SK-N-SH treated with all-trans-retinoic acid at 6 μM for 48 hours (cell line): Measurements from ENCODE around the gene CPAMD8.

ENCODE experiments used
- ATAC-seq: fragments of 200-7000 bp; cut with Tn5 transposase; 3 replicates; pipeline ENCODE4 v1.9.1; 2020; ENCODE audit warnings: mild to moderate bottlenecking, moderate library complexity
- ARNTL ChIP-seq: fragments of 450-650 bp; formaldehyde crosslinking; IDR thresholded peaks from 2 replicates; pipeline ENCODE4 v1.5.0; 2020; ENCODE audit warnings: low read depth, mild to moderate bottlenecking, moderate library complexity, borderline replicate concordance
- CREB5 ChIP-seq: fragments of 250-450 bp; sonication (Bioruptor Pico); IDR thresholded peaks from 2 replicates; pipeline ENCODE4 v1.5.1; 2020; ENCODE audit warnings: low read depth, mild to moderate bottlenecking, moderate library complexity
- CSDC2 ChIP-seq: fragments of 250-450 bp; sonication (Bioruptor Pico); IDR thresholded peaks from 2 replicates; pipeline ENCODE4 v1.5.0; 2020; ENCODE audit warnings: mild to moderate bottlenecking, moderate library complexity
- GLIS3 ChIP-seq: fragments of 250-450 bp; sonication (Bioruptor Pico); IDR thresholded peaks from 2 replicates; pipeline ENCODE4 v1.5.0; 2020; ENCODE audit warnings: mild to moderate bottlenecking, moderate library complexity
- ISL1 ChIP-seq: fragments of 250-450 bp; sonication (Bioruptor Pico); IDR thresholded peaks from 2 replicates; pipeline ENCODE4 v2.1.2; 2022; ENCODE audit warnings: mild to moderate bottlenecking, moderate library complexity
- OSR1 ChIP-seq: fragments of 250-450 bp; sonication (Bioruptor Pico); IDR thresholded peaks from 2 replicates; pipeline ENCODE4 v1.8.0; 2022; ENCODE audit warnings: moderate library complexity, mild to moderate bottlenecking, inconsistent platforms
- PATZ1 ChIP-seq: fragments of 250-450 bp; sonication (Bioruptor Pico); IDR thresholded peaks from 2 replicates; pipeline ENCODE4 v1.8.0; 2020; ENCODE audit warnings: mild to moderate bottlenecking, moderate library complexity, borderline replicate concordance
- POU6F1 ChIP-seq: fragments of 250-450 bp; sonication (Bioruptor Pico); IDR thresholded peaks from 2 replicates; pipeline ENCODE4 v1.8.0; 2021; ENCODE audit warnings: low read depth, mild to moderate bottlenecking, moderate library complexity, borderline replicate concordance
- RARB ChIP-seq: fragments of 250-450 bp; sonication (Bioruptor Pico); IDR thresholded peaks from 2 replicates; pipeline ENCODE4 v1.8.0; 2021; ENCODE audit warnings: mild to moderate bottlenecking, moderate library complexity
- TCF4 ChIP-seq: fragments of 250-450 bp; sonication (Bioruptor Pico); IDR thresholded peaks from 2 replicates; pipeline ENCODE4 v1.8.0; 2021; ENCODE audit warnings: mild to moderate bottlenecking, moderate library complexity, borderline replicate concordance
- TOX ChIP-seq: fragments of 250-450 bp; sonication (Bioruptor Pico); IDR thresholded peaks from 2 replicates; pipeline ENCODE4 v1.8.0; 2021; ENCODE audit warnings: mild to moderate bottlenecking, moderate library complexity, borderline replicate concordance
- TSHZ2 ChIP-seq: fragments of 250-450 bp; sonication (Bioruptor Pico); IDR thresholded peaks from 2 replicates; pipeline ENCODE4 v1.5.0; 2020; ENCODE audit warnings: mild to moderate bottlenecking, moderate library complexity
- ZC3H10 ChIP-seq: fragments of 250-450 bp; sonication (Bioruptor Pico); IDR thresholded peaks from 2 replicates; pipeline ENCODE4 v1.5.1; 2021; ENCODE audit warnings: mild to moderate bottlenecking, moderate library complexity
- ZFP3 ChIP-seq: fragments of 250-450 bp; sonication (Bioruptor Pico); IDR thresholded peaks from 2 replicates; pipeline ENCODE4 v1.5.0; 2020; ENCODE audit warnings: mild to moderate bottlenecking, moderate library complexity
- ZFP30 ChIP-seq: fragments of 450-650 bp; formaldehyde crosslinking; IDR thresholded peaks from 2 replicates; pipeline ENCODE4 v1.5.0; 2022; ENCODE audit warnings: mild to moderate bottlenecking, moderate library complexity
- ZNF565 ChIP-seq: fragments of 450-650 bp; formaldehyde crosslinking; conservative IDR thresholded peaks from 2 replicates; pipeline ENCODE4 v1.5.0; 2020; ENCODE audit warnings: low read depth, mild to moderate bottlenecking, moderate library complexity
- ZNF70 ChIP-seq: fragments of 450-650 bp; formaldehyde crosslinking; IDR thresholded peaks from 2 replicates; pipeline ENCODE4 v1.5.0; 2020; ENCODE audit warnings: mild to moderate bottlenecking, moderate library complexity
- ZNF8 ChIP-seq: fragments of 450-650 bp; formaldehyde crosslinking; IDR thresholded peaks from 2 replicates; pipeline ENCODE4 v1.5.0; 2020; ENCODE audit warnings: mild to moderate bottlenecking, moderate library complexity

The CPAMD8 gene

DNA sequence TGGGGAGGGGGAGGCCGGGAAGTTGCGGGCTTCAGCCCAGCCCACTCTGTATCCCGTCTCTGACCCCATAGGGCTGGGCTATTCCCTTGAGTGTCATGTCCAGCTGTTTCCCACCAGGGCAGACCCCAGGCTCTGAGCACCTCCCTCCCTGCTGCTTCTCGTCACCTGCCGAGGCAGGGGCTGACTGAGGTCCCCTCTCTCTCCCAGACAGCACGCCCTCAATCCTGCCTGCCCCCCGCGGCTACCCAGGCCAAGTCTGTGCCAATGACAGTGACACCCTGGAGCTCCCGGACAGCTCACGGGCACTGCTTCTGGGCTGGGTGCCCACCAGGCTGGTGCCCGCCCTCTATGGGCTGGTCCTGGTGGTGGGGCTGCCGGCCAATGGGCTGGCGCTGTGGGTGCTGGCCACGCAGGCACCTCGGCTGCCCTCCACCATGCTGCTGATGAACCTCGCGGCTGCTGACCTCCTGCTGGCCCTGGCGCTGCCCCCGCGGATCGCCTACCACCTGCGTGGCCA lies 137.2 kb downstream of the CPAMD8 start (continued):
- TF ChIP-seq CREB5 (no peak), PATZ1 (CRISPR knock-in tag) (no peak)

- ATAC-seq: no peak
- TF ChIP-seq PATZ1 (CRISPR knock-in tag) (no peak), ISL1 (no peak), CSDC2 (CRISPR knock-in tag) (no peak), TSHZ2 (CRISPR knock-in tag) (no peak), GLIS3 (no peak), OSR1 (no peak), ZFP3 (CRISPR knock-in tag) (no peak), ZNF70 (CRISPR knock-in tag) (no peak), ZFP30 (CRISPR knock-in tag) (no peak), POU6F1 (CRISPR knock-in tag) (no peak), ARNTL (CRISPR knock-in tag) (no peak), ZNF8 (no peak), CREB5 (no peak), ZNF565 (CRISPR knock-in tag) (no peak), TCF4 (CRISPR knock-in tag) (no peak)
- TF ChIP-seq, all 23 proteins: peak for 0
Measured at GRCh38 chr19:16888629-16889365, 137.8 kb downstream of the CPAMD8 start, which contains the start of gene F2RL3. TSS of gene F2RL3 (plus strand) at chr19:16888999. CDS start at chr19:16889190, 191 bp downstream.

DNA sequence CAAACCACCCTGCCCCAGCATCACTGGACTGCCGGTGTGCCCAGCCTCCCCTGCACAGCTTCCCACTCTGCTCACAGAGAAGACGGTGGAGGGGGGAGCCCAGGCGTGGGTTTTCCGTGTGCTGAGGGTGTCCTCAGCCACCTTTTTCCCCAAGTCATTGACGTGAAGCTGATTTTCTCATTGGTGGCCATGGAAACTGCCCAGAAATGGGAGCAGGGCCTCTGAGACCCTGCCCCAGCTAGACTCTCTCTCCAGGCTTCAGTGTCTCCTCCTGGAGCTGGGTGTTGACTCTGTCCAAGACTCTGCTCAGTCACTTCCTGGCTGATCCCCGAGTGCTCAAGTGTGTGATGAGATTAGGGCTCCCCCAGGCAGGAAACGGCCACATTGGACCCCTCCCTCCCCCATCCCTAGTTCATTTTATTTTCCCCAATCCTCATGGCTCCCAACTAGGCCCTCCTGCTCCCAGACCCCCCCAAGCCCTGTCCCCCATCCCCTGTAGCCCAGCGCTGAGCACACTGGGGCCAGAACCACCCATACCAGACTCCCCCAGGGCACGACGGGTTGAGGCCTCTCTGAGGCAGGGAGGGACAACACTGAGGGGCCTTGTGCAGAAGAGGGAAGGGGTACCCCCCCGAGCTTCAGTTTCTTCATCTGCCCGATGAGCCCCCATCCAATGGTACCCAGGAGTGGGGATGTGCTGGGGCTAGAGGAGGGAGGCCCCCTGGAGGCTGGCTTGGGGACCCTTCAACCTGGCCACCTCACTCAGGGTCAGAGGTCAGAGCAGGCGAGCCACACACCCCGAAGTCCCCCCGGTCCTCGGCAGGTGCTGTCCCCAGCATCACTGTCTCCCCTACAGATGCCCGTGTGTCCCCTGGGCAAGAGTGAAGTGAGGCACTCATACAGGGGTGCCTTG lies 139.0 kb downstream of the CPAMD8 start:
- no peak for ATAC-seq
- TF ChIP-seq TCF4 (CRISPR knock-in tag) (no peak), ZC3H10 (CRISPR knock-in tag) (no peak), PATZ1 (CRISPR knock-in tag) (no peak), ZFP30 (CRISPR knock-in tag) (no peak), ISL1 (no peak), POU6F1 (CRISPR knock-in tag) (no peak), RARB (CRISPR knock-in tag) (no peak), ARNTL (CRISPR knock-in tag) (no peak), TOX (no peak), CSDC2 (CRISPR knock-in tag) (no peak), GLIS3 (no peak)
